ENCODE data around the gene TMEM250. TPM values are rescaled to one million over a fixed set of nuclear protein-coding genes. Genes with fewer than 3 reads are reported as not detected.

The TMEM250 gene
- polyA plus RNA-seq, 1 of the 3 experiments (the other 2 are of a cell fraction), result 25.9 TPM

DNA sequence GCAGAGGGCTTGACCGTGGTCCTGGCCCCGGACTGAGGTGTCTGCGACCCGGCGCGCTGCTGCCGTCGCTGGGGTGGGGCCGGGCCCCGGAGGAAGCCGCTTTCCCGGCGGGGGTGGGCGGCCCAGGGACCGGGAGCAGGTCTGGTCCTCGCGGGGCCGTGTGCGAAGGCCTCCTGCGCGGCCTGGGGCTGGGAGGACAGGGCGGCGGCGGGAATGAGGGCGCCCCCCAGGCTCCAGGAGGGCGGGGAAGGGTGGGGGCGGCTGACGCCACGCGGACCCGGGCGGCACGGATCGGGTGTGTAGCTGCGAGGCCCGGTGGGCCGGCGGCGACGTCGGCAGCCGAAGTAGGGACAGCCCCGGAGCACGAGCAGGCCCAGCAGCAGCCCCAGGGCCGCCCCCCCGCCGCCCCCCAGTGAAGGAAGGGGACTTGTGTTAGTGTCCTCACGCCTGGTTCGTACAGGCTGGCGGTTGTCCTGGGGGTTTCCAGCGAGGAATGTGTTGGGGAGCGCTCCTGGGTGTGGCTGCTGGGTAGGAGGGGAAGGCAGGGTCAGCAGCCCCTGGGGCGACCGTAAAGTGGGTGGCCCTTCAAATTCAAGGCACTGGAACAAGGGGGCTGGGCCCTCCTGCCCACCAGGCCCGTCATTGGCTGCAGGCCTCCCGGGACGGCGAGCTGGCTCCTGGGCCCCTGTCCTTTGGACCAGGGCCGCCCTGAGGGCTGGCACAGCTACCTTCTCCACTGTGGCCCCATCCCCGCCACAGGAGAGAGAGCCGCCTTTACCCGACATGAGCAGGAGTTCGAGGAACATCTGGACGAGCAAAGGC, 597 bp upstream of the TMEM250 start:
- DNase-seq, result peak; percentile 77
- peaks cover 7% of the 10 kb centered on the region for H3F3A ChIP-seq (replicated peaks; ENCODE audit: insufficient read depth)
- ChIA-PET CTCF (interaction anchor here (0.6 to 6.1 kb wide), 7 partner anchors 9 to 154 kb away, joined by 3 to 174 read pairs (median 9); partner anchors contain the start of genes NACC2 and UBAC1), POLR2A (no interaction called here)
- TF ChIP-seq MAX (IDR thresholded peaks at IDR 0.05; ENCODE audit: low read depth) (peak; percentile 46; the same call in 1 of the 2 replicates), NRF1 (IDR thresholded peaks at IDR 0.05; ENCODE audit: low read depth, low read length) (no peak), RXRA (IDR thresholded peaks at IDR 0.05; ENCODE audit: borderline replicate concordance, low read depth) (no peak), EZH2phosphoT487 (IDR thresholded peaks at IDR 0.05; ENCODE audit: borderline replicate concordance, low read depth) (no peak), CHD2 (IDR thresholded peaks at IDR 0.05; ENCODE audit: low read length, partially characterized antibody) (peak; percentile 31)
- H3K4me2 ChIP-seq, result peak overlapping the region; percentile 85
- peaks cover 3 to 20% of the 10 kb centered on the region in 2 experiments; a peak in 1 of 4 replicates for H3K4me1 ChIP-seq (ENCODE audit: control insufficient read depth in 1 of 2, insufficient read depth in 2 of 2, low read depth in 1 of 2, low read length in 1 of 2)
- H3K79me2 ChIP-seq (ENCODE audit: insufficient read depth), result peaks cover 40% of the 10 kb centered on the region
- H3K27me3 ChIP-seq (ENCODE audit: insufficient read depth), result no peaks in the 10 kb centered on the region
- peak overlapping the region; percentile 58 to 92 for H3K27ac ChIP-seq (ENCODE audit: low read depth in 2 of 2, low read length in 1 of 2)
- no peak overlapping the region for H2AFZ ChIP-seq (ENCODE audit: low read depth)
- H3K9me3 ChIP-seq, result no peaks in the 10 kb centered on the region
- peak overlapping the region; percentile 82 to 83 for H3K4me3 ChIP-seq (ENCODE audit: low read depth in 2 of 2, low read length in 1 of 2)
- peaks cover 0 to 23% of the 10 kb centered on the region in 2 experiments for H3K36me3 ChIP-seq (replicated peaks in 1 of 2; ENCODE audit: control insufficient read depth in 1 of 2, insufficient read depth in 2 of 2, low read length in 1 of 2)
- H4K20me1 ChIP-seq (ENCODE audit: insufficient read depth), result no peaks in the 10 kb centered on the region
- WGBS (ENCODE audit: low lambda C conversion rate), result 4% methylated on average over 12 of the region's 64 CpGs
- H3K9me2 ChIP-seq, result no peaks in the 10 kb centered on the region
- peak overlapping the region; percentile 85 for H3K9ac ChIP-seq

- Histone ChIP-seq H3K9ac (peak overlapping the region; percentile 85), H3K9me2 (no peaks in the 10 kb centered on the region), H3K9me3 (no peaks in the 10 kb centered on the region), H3K4me3 (ENCODE audit: low read depth in 2 of 2, low read length in 1 of 2) (peak overlapping the region; percentile 82 to 83), H2AFZ (ENCODE audit: low read depth) (no peak overlapping the region), H3K4me2 (peak overlapping the region; percentile 92), H3K27me3 (ENCODE audit: insufficient read depth) (no peaks in the 10 kb centered on the region), H3K36me3 (replicated peaks in 1 of 2; ENCODE audit: control insufficient read depth in 1 of 2, insufficient read depth in 2 of 2, low read length in 1 of 2) (peaks cover 0 to 23% of the 10 kb centered on the region in 2 experiments), H4K20me1 (ENCODE audit: insufficient read depth) (no peaks in the 10 kb centered on the region), H3F3A (replicated peaks; ENCODE audit: insufficient read depth) (peaks cover 9% of the 10 kb centered on the region), H3K79me2 (ENCODE audit: insufficient read depth) (peaks cover 42% of the 10 kb centered on the region), H3K4me1 (ENCODE audit: control insufficient read depth in 1 of 2, insufficient read depth in 2 of 2, low read depth in 1 of 2, low read length in 1 of 2) (peaks cover 3 to 17% of the 10 kb centered on the region in 2 experiments; a peak in 1 of 4 replicates), H3K27ac (ENCODE audit: low read depth in 2 of 2, low read length in 1 of 2) (peak overlapping the region; percentile 53 to 92)
- WGBS (ENCODE audit: low lambda C conversion rate), result no CpG with 5 or more reads among the region's 36 CpGs
- ChIA-PET CTCF (interaction anchor here (0.6 to 2.6 kb wide), 10 partner anchors 8 to 157 kb away, joined by 3 to 18 read pairs (median 5); partner anchors contain the start of genes NACC2 and UBAC1), POLR2A (interaction anchor here (1.1 kb wide), 1 partner anchor 125 kb away, joined by 5 read pairs; no protein-coding TSS in a partner anchor)
- TF ChIP-seq NFIC (IDR thresholded peaks at IDR 0.05; ENCODE audit: borderline replicate concordance) (no peak), IRF3 (IDR thresholded peaks at IDR 0.05; ENCODE audit: low read depth, low read length) (no peak), YY1 (IDR thresholded peaks at IDR 0.05; ENCODE audit: low read depth) (no peak), FOSL2 (IDR thresholded peaks at IDR 0.05; ENCODE audit: borderline replicate concordance, low read depth) (no peak), RXRA (IDR thresholded peaks at IDR 0.05; ENCODE audit: borderline replicate concordance, low read depth) (no peak), MEF2A (IDR thresholded peaks at IDR 0.05; ENCODE audit: borderline replicate concordance, low read depth) (no peak), NRF1 (IDR thresholded peaks at IDR 0.05; ENCODE audit: low read depth, low read length) (no peak), CHD2 (IDR thresholded peaks at IDR 0.05; ENCODE audit: low read length, partially characterized antibody) (no peak), GATA2 (CRISPR knock-in tag; IDR thresholded peaks at IDR 0.05) (no peak), USF2 (IDR thresholded peaks at IDR 0.05; ENCODE audit: borderline replicate concordance, low read depth, low read length) (no peak)
- TF ChIP-seq, protein P1, sequence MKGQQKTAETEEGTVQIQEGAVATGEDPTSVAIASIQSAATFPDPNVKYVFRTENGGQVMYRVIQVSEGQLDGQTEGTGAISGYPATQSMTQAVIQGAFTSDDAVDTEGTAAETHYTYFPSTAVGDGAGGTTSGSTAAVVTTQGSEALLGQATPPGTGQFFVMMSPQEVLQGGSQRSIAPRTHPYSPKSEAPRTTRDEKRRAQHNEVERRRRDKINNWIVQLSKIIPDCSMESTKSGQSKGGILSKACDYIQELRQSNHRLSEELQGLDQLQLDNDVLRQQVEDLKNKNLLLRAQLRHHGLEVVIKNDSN (IDR thresholded peaks at IDR 0.05; ENCODE audit: borderline replicate concordance, low read depth), result no peak
- DNase-seq, result no peak
These were observed 757 bp downstream of the TMEM250 start for GRCh38 chr9:136117916-136118319.

Data from SK-N-SH (cell line).